Activated T-cell treated with anti-CD3 and anti-CD28 coated beads, Interleukin-2, amount 50 U/mL, for 4 hours (primary cell): Measurements from ENCODE around the gene NCF2. TPM values are rescaled to one million over a fixed set of nuclear protein-coding genes. Genes with fewer than 3 reads are reported as not detected.
"Not testable (repeated sequence)": the region's sequence is repeated elsewhere in the genome, so short reads cannot be mapped to it uniquely, and the experiment has no call there.

Source experiments
- ATAC-seq, 2 donors: fragments of 200-7000 bp; cut with Tn5 transposase; one replicate each; pipeline ENCODE4 v1.10.0; 2021
- DNase-seq: peaks from one replicate; pipeline ENCODE4 v3.0.0-alpha.2; 2020
- H3K27me3 Mint-ChIP-seq: one replicate; pipeline ENCODE4 v1.8.0; 2021; ENCODE audit warnings: low read depth, mixed read lengths
- H3K36me3 Mint-ChIP-seq: one replicate; pipeline ENCODE4 v1.8.0; 2022; ENCODE audit warnings: mixed read lengths; ENCODE audit not compliant: insufficient read depth
- H3K4me1 Mint-ChIP-seq: one replicate; pipeline ENCODE4 v1.8.0; 2021; ENCODE audit warnings: low read depth, mixed read lengths
- H3K4me3 Mint-ChIP-seq: one replicate; pipeline ENCODE4 v1.8.0; 2021; ENCODE audit warnings: mild to moderate bottlenecking, moderate library complexity, mixed read lengths
- H3K9me3 Mint-ChIP-seq: one replicate; pipeline ENCODE4 v1.8.0; 2021; ENCODE audit warnings: mixed read lengths
- total RNA-seq, 3 donors: library from RNA; stranded (reverse); gene quantifications; one replicate each; pipeline ENCODE4 v1.2.1, GENCODE V29; 2021

NCF2 gene
- total RNA-seq, 3 donors from 2014 or later = 0.66 to 1.9 (median 0.89) TPM

DNA sequence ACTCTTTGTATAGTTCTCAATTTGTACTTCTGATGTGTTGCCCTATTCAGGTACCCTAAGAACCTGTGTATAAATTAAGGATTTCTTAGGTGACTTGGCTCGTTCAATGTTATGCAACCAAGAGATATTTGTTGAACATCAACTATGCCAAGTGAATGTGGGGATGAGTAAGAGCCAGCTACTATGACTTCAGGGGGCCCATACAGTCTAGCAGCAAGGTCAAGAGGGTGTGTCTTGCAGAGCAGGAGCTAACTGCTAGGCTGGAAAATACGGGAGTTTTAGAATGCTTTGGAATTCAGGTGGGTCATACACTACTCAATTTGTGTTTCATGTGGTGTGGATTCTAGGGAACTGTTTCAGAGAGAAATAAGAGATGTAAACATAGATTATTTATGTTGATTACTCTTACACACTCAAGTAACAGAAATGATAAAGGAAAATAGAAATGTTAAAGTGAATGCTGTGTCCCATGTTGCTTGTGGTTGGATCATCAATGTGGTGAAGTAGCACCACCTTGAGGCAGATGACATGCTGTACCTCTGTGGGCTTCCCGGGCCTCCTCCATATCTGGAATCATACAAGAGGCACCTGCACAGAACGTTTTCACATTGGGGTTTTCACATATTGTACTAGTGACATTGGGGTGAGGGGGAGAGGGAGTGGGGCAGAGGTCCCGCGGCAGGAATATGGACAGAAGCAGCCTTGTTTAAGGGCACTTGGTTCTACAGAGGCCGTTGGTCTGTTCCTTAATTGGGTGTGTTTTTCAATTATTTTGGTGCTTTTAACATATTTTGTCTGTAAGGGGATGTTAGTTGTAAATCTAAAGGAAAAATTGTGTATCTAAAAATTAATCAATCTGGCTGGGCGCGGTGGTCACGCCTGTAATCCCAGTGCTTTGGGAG lies 32.9 kb upstream of the NCF2 start:
- Mint-ChIP-seq H3K9me3 (no peaks in the 10 kb centered on the region), H3K4me1 (peaks cover 17% of the 10 kb centered on the region), H3K4me3 (no peak overlapping the region), H3K36me3 (peaks cover 16% of the 10 kb centered on the region), H3K27me3 (no peaks in the 10 kb centered on the region)
- ATAC-seq (peak; percentile 86 to 87), DNase-seq (peak; percentile 28)

DNA sequence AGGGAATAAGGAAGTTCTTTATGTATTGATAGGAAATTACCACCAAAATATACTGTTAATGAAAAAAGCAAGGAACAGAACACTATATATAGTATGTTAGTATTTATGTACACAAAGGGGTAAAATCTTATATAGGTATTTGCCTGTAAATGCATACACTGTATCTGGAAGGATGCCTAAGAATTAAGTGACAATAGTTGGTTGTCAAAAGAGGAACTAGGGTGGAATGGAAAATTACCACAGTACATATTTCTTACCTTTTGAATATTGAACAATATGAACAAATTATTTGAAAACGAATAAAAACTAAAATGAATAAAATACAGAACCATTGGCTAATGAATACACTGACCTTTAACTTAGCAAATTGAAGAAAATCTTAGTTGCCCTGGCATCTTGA lies 31.8 kb upstream of the NCF2 start:
- no peak for DNase-seq
- no peaks in the 10 kb centered on the region for H3K27me3 Mint-ChIP-seq
- peaks cover 14% of the 10 kb centered on the region for H3K36me3 Mint-ChIP-seq
- H3K9me3 Mint-ChIP-seq = no peaks in the 10 kb centered on the region
- peaks cover 14% of the 10 kb centered on the region for H3K4me1 Mint-ChIP-seq
- H3K4me3 Mint-ChIP-seq = no peak overlapping the region
- ATAC-seq = no peak

GRCh38 chr1:183620311-183620710 lies 30.1 kb upstream of the NCF2 start:
- no peak for DNase-seq
- H3K4me3 Mint-ChIP-seq = no peak overlapping the region
- peaks cover 5% of the 10 kb centered on the region for H3K4me1 Mint-ChIP-seq
- ATAC-seq = no peak
- peaks cover 11% of the 10 kb centered on the region for H3K36me3 Mint-ChIP-seq
- H3K27me3 Mint-ChIP-seq = no peaks in the 10 kb centered on the region
- no peaks in the 10 kb centered on the region for H3K9me3 Mint-ChIP-seq

DNA sequence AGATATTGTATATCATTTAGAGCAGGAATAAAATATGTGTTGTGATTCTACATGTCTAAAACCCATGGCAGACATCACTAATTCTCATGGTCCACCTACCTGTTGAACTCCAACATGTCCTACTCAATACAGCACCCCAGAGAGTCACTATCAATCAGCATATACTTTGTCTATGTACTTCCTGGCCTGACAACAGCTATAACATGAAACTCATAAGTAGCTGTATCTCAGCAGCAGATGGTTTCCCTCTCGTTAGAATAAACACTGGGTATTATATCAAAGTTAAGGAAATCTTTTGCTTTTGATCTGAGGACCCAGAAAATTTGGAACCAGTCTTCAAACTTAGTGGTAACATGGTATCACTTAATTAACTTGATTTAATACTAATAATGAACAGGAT lies 29.5 kb upstream of the NCF2 start:
- Mint-ChIP-seq H3K4me3 (no peak overlapping the region), H3K4me1 (peaks cover 3% of the 10 kb centered on the region), H3K9me3 (no peaks in the 10 kb centered on the region), H3K27me3 (peaks cover under 1% of the 10 kb centered on the region), H3K36me3 (peaks cover 8% of the 10 kb centered on the region)
- ATAC-seq (no peak), DNase-seq (no peak)

DNA sequence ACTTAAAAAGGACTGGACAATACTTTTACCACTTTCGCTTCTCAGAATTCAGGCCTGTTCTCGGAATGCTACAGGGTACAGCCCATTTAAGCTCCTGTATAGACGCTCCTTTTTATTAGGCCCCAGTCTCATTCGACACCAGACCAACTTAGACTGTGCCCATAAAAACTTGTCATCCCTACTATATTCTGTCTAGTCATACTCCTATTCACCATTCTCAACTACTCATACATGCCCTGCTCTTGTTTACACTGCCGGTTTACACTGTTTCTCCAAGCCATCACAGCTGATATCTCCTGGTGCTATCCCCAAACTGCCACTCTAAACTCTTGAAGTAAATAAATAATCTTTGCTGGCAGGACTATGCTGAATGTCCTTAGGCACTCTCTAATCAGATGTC lies 27.9 kb upstream of the NCF2 start:
- not testable (repeated sequence) for DNase-seq, H3K36me3 Mint-ChIP-seq, ATAC-seq, H3K4me1 Mint-ChIP-seq, H3K9me3 Mint-ChIP-seq, H3K4me3 Mint-ChIP-seq, H3K27me3 Mint-ChIP-seq

- not testable (repeated sequence) for DNase-seq, H3K4me1 Mint-ChIP-seq, H3K9me3 Mint-ChIP-seq, H3K27me3 Mint-ChIP-seq, H3K36me3 Mint-ChIP-seq, ATAC-seq, H3K4me3 Mint-ChIP-seq
Measured at GRCh38 chr1:183612975-183613374, 22.7 kb upstream of the NCF2 start.

DNA sequence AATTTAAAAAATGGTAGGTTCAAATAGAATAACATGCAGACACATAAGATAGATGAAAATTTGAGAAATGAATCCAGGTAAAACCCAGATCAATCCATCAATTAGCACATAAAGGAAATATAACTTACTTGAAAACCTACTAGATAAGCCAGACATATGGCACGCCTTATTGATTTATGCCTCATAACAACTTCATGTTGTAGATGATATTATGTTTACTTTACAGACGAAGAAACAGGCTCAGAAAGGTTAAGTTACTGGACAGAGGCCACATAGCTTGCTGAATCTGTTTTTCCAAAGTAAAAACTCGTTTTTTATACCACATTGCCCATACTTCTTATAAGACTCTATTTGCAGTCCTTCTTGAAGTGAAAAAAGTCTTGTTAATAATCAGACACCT lies 22.1 kb upstream of the NCF2 start:
- Mint-ChIP-seq H3K36me3 (peaks cover 3% of the 10 kb centered on the region), H3K4me3 (no peak overlapping the region), H3K27me3 (peaks cover 6% of the 10 kb centered on the region), H3K9me3 (no peaks in the 10 kb centered on the region), H3K4me1 (no peaks in the 10 kb centered on the region)
- no peak for DNase-seq
- no peak for ATAC-seq

GRCh38 chr1:183611021-183611420 lies 20.8 kb upstream of the NCF2 start:
- H3K36me3 Mint-ChIP-seq = peaks cover 3% of the 10 kb centered on the region
- ATAC-seq = no peak
- no peaks in the 10 kb centered on the region for H3K4me1 Mint-ChIP-seq
- no peaks in the 10 kb centered on the region for H3K9me3 Mint-ChIP-seq
- peaks cover 6% of the 10 kb centered on the region for H3K27me3 Mint-ChIP-seq
- DNase-seq = no peak
- H3K4me3 Mint-ChIP-seq = no peak overlapping the region

- no peak for ATAC-seq
- Mint-ChIP-seq H3K4me1 (no peaks in the 10 kb centered on the region), H3K4me3 (no peak overlapping the region), H3K27me3 (peaks cover 6% of the 10 kb centered on the region), H3K36me3 (peaks cover 3% of the 10 kb centered on the region), H3K9me3 (no peaks in the 10 kb centered on the region)
- DNase-seq = no peak
Measured at GRCh38 chr1:183609759-183610452, 19.6 kb upstream of the NCF2 start.

- Mint-ChIP-seq H3K4me3 (no peak overlapping the region), H3K4me1 (no peaks in the 10 kb centered on the region), H3K36me3 (peaks cover 3% of the 10 kb centered on the region), H3K9me3 (no peaks in the 10 kb centered on the region), H3K27me3 (peaks cover 3% of the 10 kb centered on the region)
- DNase-seq = no peak
- no peak for ATAC-seq
Measured at GRCh38 chr1:183609313-183609712, 19.1 kb upstream of the NCF2 start.

GRCh38 chr1:183607322-183607980 lies 17.2 kb upstream of the NCF2 start:
- H3K36me3 Mint-ChIP-seq = peaks cover 3% of the 10 kb centered on the region
- H3K4me1 Mint-ChIP-seq = no peaks in the 10 kb centered on the region
- H3K27me3 Mint-ChIP-seq = no peaks in the 10 kb centered on the region
- H3K9me3 Mint-ChIP-seq = no peaks in the 10 kb centered on the region
- H3K4me3 Mint-ChIP-seq = no peak overlapping the region
- no peak for ATAC-seq
- DNase-seq = no peak

DNA sequence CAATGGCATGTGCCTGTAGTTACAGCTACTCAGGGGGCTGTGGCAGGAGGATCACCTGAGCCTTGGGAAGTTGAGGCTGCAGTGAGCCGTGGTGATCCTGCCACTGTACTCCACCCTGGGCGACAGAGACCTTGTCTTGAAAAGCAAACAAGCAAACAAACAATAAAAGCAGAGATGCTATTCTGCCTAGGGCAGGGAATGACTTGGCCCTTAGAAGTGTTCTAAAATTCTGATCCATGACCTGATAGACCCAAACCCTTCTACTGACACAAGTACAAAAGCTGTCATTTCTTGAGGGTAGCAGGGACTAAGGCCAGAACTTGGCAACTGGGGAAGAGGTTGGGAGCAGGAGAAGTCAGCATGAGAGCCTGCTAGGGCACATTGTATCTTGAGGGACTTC lies 15.6 kb upstream of the NCF2 start:
- ATAC-seq = no peak
- H3K9me3 Mint-ChIP-seq = no peaks in the 10 kb centered on the region

GRCh38 chr1:183604815-183605214 lies 14.6 kb upstream of the NCF2 start:
- no peaks in the 10 kb centered on the region for H3K9me3 Mint-ChIP-seq
- no peaks in the 10 kb centered on the region for H3K4me1 Mint-ChIP-seq
- no peaks in the 10 kb centered on the region for H3K36me3 Mint-ChIP-seq
- DNase-seq = no peak
- H3K4me3 Mint-ChIP-seq = no peak overlapping the region
- no peak for ATAC-seq
- no peaks in the 10 kb centered on the region for H3K27me3 Mint-ChIP-seq

More for the DNA sequence above, 15.6 kb upstream of the NCF2 start:
- Mint-ChIP-seq H3K27me3 (no peaks in the 10 kb centered on the region), H3K4me3 (no peak overlapping the region), H3K4me1 (no peaks in the 10 kb centered on the region), H3K36me3 (no peaks in the 10 kb centered on the region)
- no peak for DNase-seq

DNA sequence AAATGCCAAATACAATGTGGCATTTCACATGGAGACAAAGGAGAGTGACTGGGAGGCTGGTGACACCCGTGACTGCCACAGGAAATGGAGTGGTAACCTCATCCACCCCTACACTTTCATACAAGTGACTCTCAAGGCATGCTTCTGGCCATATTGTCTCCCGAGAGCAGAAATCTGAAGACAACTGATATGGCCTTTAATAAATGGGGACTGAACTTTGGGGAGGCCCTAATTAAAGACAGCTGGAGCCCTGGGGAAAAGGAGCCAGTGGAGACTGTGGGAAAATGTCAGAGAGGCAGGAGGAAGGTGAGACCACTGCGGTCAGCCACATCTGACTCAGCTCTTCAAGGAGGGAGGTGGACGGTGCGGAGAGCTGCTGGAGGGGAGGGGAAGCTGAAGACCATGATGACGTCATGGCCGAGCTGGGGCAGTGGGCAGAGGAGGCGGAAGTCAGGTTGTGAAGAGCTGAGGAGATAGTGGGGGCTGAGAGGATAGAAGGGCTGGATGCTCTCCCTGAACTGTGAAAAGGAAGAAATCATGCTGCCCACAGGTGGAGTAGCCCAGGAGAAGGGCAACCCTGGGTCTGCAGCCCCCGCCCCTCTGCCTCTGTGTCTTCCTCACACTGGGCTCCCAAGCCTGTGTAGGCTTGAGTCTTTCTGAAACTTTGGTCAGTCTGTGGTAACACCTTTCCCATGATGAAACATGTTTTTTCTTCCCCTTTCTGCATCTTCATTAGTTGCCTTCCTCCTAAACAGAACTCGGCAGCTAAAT lies 14.0 kb upstream of the NCF2 start:
- no peak for ATAC-seq
- H3K4me3 Mint-ChIP-seq = no peak overlapping the region
- DNase-seq = no peak
- no peaks in the 10 kb centered on the region for H3K9me3 Mint-ChIP-seq
- no peaks in the 10 kb centered on the region for H3K4me1 Mint-ChIP-seq
- H3K27me3 Mint-ChIP-seq = no peaks in the 10 kb centered on the region
- no peaks in the 10 kb centered on the region for H3K36me3 Mint-ChIP-seq
